IPS-15b (cell line): ENCODE measurements around the gene DCUN1D2.

Source experiments
- H3K27me3 ChIP-seq: one replicate; pipeline ENCODE4 v1.6.1; 2013; ENCODE audit warnings: low read length; ENCODE audit not compliant: control insufficient read depth, insufficient read depth
- H3K36me3 ChIP-seq: one replicate; pipeline ENCODE4 v1.6.1; 2013; ENCODE audit warnings: low read length; ENCODE audit not compliant: control insufficient read depth, insufficient read depth
- H3K4me1 ChIP-seq: one replicate; pipeline ENCODE4 v1.6.1; 2013; ENCODE audit warnings: mild to moderate bottlenecking, low read length; ENCODE audit not compliant: control insufficient read depth, insufficient read depth
- H3K4me3 ChIP-seq: one replicate; pipeline ENCODE4 v1.5.1; 2013; ENCODE audit warnings: low read depth, low read length
- H3K9ac ChIP-seq: one replicate; pipeline ENCODE4 v1.6.1; 2013; ENCODE audit warnings: low read depth, mild to moderate bottlenecking, low read length
- H3K9me3 ChIP-seq: one replicate; pipeline ENCODE4 v1.6.1; 2013; ENCODE audit warnings: mild to moderate bottlenecking, low read length; ENCODE audit not compliant: control insufficient read depth, insufficient read depth

DCUN1D2 gene

DNA sequence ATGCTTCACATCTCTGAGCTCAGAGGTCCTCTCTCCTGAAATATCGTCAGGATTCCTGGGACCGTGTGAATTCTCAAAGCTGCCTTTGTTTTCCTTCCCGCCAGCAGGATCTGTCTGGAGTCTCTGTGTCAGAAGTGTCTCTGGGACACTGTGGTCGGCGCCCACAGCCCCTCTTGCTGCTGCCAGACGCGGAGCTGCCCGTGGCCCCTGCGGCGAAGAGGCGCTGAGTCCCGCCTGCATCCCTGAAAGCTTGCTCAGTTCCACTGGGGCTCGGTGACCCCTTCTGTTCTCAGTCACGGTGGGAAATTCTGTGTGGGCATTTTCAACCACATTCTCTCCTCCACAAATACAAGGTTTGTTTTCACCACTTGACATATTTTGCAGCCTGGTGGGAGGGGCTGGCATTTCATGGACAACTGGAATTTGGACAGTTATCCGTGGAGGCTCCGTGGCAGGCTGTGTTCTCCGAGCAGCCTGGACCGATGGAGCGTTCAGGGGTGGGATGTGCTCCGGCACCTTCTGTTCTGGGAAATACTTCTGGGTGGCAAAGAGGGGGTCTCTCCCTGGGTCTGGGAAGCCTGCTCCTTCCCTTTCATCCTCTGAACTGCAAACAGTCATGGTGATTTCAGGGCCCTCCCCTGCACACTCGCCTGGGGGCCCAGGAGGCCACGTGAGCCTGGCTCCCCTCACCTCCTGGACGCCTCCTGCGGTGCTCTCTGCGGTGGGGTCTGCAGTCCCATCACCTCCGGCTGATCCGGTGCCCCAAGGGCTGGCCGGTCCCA, 84.0 kb downstream of the DCUN1D2 start:
- Histone ChIP-seq H3K27me3 (no peaks in the 10 kb centered on the region), H3K4me3 (no peak overlapping the region), H3K9ac (no peak overlapping the region), H3K4me1 (no peaks in the 10 kb centered on the region), H3K9me3 (no peaks in the 10 kb centered on the region), H3K36me3 (no peaks in the 10 kb centered on the region)
